Endothelial cell of umbilical vein (primary cell): ENCODE results near the gene SRCIN1. TPM values are rescaled to one million over a fixed set of nuclear protein-coding genes. Genes with fewer than 3 reads are reported as not detected.

ENCODE experiments used
- BruUV-seq: library from RNA; stranded (reverse); fragments of 400-500 nt; replicated peaks from 2 replicates; lab custom pipeline; 2021; lab: Mats Ljungman, UMichigan
- CTCF ChIA-PET: fragments of 300-600, 350-600 bp; sonication (Branson Sonifier 250); formaldehyde crosslinking; loops from one replicate; lab custom pipeline; 2021; ENCODE audit warnings: antibody characterized with exemption, inconsistent platforms; lab: Charles Lee
- POLR2A ChIA-PET: fragments of 300-600, 350-600 bp; sonication (Branson Sonifier 250); formaldehyde crosslinking; loops from one replicate; lab custom pipeline; 2021; ENCODE audit warnings: antibody characterized with exemption, inconsistent platforms; lab: Charles Lee
- DNase-seq: peaks from one replicate; pipeline ENCODE4 v3.0.0-alpha.2; 2011; ENCODE audit warnings: low read depth, low spot score
- FAIRE-seq: peaks from 2 replicates; lab custom pipeline; 2011; peaks lifted over from hg19 to GRCh38; lab: Jason Lieb, UNC
- H2AFZ ChIP-seq: 2 replicates; pipeline ENCODE4 v1.6.0; 2012; ENCODE audit warnings: low read depth, low read length, control low read depth, inconsistent platforms
- H3K27ac ChIP-seq: 2 replicates; pipeline ENCODE4 v1.5.1; 2011; ENCODE audit warnings: low read depth, mild to moderate bottlenecking, control low read depth, low read length, moderate library complexity; ENCODE audit not compliant: insufficient read depth
- H3K27me3 ChIP-seq, 2 experiments: 2 replicates each; pipeline versions ENCODE4 v1.6.0 to v1.6.1; 2011; ENCODE audit warnings: low read length in 2 of 2, mixed read lengths in 1 of 2; ENCODE audit not compliant: control insufficient read depth in 2 of 2, insufficient read depth in 2 of 2
- H3K36me3 ChIP-seq, 2 experiments: 2 replicates in 1 of 2; 3 replicates in 1 of 2; pipeline ENCODE4 v1.5.1; 2011; ENCODE audit warnings: low read length in 2 of 2, mild to moderate bottlenecking in 1 of 2, moderate library complexity in 1 of 2; ENCODE audit not compliant: control insufficient read depth in 2 of 2, insufficient read depth in 2 of 2; ENCODE audit errors: extremely low read depth in 1 of 2
- H3K4me1 ChIP-seq: 3 replicates; pipeline ENCODE4 v1.5.1; 2011; ENCODE audit warnings: mild to moderate bottlenecking, low read length; ENCODE audit not compliant: control insufficient read depth, insufficient read depth; ENCODE audit errors: extremely low read depth
- H3K4me2 ChIP-seq: 2 replicates; pipeline ENCODE4 v1.6.1; 2011; ENCODE audit warnings: low read length, control low read depth, mixed read lengths; ENCODE audit not compliant: insufficient read depth
- H3K4me3 ChIP-seq, 3 experiments: fragments of 200-600 bp in 1 of 3; sonication (generic), shearing (Covaris generic) in 1 of 3; replicated peaks in 1 of 3; 2 replicates each; pipeline ENCODE4 v1.5.1; 2011 to 2016; ENCODE audit warnings: control low read depth in 3 of 3, low read length in 3 of 3, mild to moderate bottlenecking in 2 of 3, inconsistent platforms in 1 of 3, low read depth in 1 of 3, moderate library complexity in 1 of 3; ENCODE audit not compliant: insufficient read depth in 1 of 3
- H3K79me2 ChIP-seq: 2 replicates; pipeline ENCODE4 v1.6.0; 2012; ENCODE audit warnings: low read length, inconsistent platforms; ENCODE audit not compliant: control insufficient read depth, insufficient read depth
- H3K9ac ChIP-seq: replicated peaks from 2 replicates; pipeline ENCODE3; 2011; ENCODE audit warnings: low read length, control low read depth; ENCODE audit not compliant: insufficient read depth; ENCODE audit errors: extremely low read depth
- H3K9me1 ChIP-seq: replicated peaks from 3 replicates; pipeline ENCODE4 v1.6.0; 2011; ENCODE audit warnings: mild to moderate bottlenecking, low read length; ENCODE audit not compliant: control insufficient read depth, insufficient read depth; ENCODE audit errors: extremely low read depth
- H3K9me3 ChIP-seq: replicated peaks from 2 replicates; pipeline ENCODE4 v1.5.1; 2012; ENCODE audit warnings: low read length, inconsistent platforms; ENCODE audit not compliant: control insufficient read depth, insufficient read depth
- H4K20me1 ChIP-seq: replicated peaks from 2 replicates; pipeline ENCODE3; 2011; ENCODE audit warnings: mild to moderate bottlenecking, low read length; ENCODE audit not compliant: control insufficient read depth, insufficient read depth; ENCODE audit errors: extremely low read depth
- EZH2 ChIP-seq: IDR thresholded peaks from 2 replicates; pipeline ENCODE4 v1.6.1; 2012; ENCODE audit warnings: borderline replicate concordance, low read depth, mild to moderate bottlenecking, moderate library complexity, low read length, inconsistent platforms; ENCODE audit not compliant: severe bottlenecking
- FOS ChIP-seq: IDR thresholded peaks from 2 replicates; pipeline ENCODE4 v1.6.1; 2011; ENCODE audit warnings: mild to moderate bottlenecking, low read length, moderate library complexity, borderline replicate concordance; ENCODE audit not compliant: insufficient read depth
- GATA2 ChIP-seq: IDR thresholded peaks from 2 replicates; pipeline ENCODE4 v1.7.0; 2011; ENCODE audit warnings: low read depth, mild to moderate bottlenecking, moderate library complexity, mixed read lengths, low read length; ENCODE audit not compliant: insufficient read length, insufficient read depth
- JUN ChIP-seq: IDR thresholded peaks from 2 replicates; pipeline ENCODE4 v1.6.1; 2011; ENCODE audit warnings: borderline replicate concordance, low read depth; ENCODE audit not compliant: insufficient read length, insufficient read depth
- MYC ChIP-seq: IDR thresholded peaks from one replicate; pipeline ENCODE4 v1.6.1; 2011; ENCODE audit warnings: mild to moderate bottlenecking, low read depth, low read length
- POLR2A ChIP-seq: IDR thresholded peaks from 2 replicates; pipeline ENCODE4 v1.6.1; 2012; ENCODE audit warnings: low read depth, mild to moderate bottlenecking, control low read depth, low read length
- dilution Hi-C: fragments of 300-500 bp; cut with MboI; formaldehyde crosslinking; loops from one replicate; pipeline ENCODE4 v1.15.0; 2019; ENCODE audit warnings: low sequenced_read_pairs; ENCODE audit not compliant: extremely low pct_ligation_motif_present
- intact Hi-C: fragments of 100-400 bp; cut with micrococcal nuclease; formaldehyde crosslinking; loops from one replicate; pipeline ENCODE4 v1.10.0; 2022
- polyA plus RNA-seq, 4 experiments: library from polyadenylated mRNA; depleted of rRNA in 3 of 4; stranded (reverse) in 3 of 4; unstranded in 1 of 4; fragments of >200 nt; gene quantifications; 2 replicates each; pipeline versions ENCODE4 v1.2.1 to v1.2.3, GENCODE V29; 2011 to 2012; ENCODE audit warnings: missing spikeins in 1 of 4
- total RNA-seq: library from RNA; stranded (reverse); gene quantifications from 2 replicates; pipeline ENCODE4 v1.2.3, GENCODE V29; 2021
- TF ChIP-seq, protein P1 (sequence below): IDR thresholded peaks from 2 replicates; pipeline ENCODE4 v1.6.1; 2011; ENCODE audit not compliant: insufficient read depth, insufficient read length
- TF ChIP-seq, protein P2 (sequence below), 2 donors: IDR thresholded peaks; 1 replicate in 1 of 2; 2 replicates in 1 of 2; pipeline ENCODE4 v1.5.1; 2011; ENCODE audit warnings: low read length in 2 of 2, mild to moderate bottlenecking in 2 of 2, moderate library complexity in 2 of 2, control low read depth in 1 of 2, inconsistent platforms in 1 of 2, low read depth in 1 of 2; ENCODE audit not compliant: insufficient read depth in 1 of 2; ENCODE audit errors: extremely low read depth in 1 of 2

The SRCIN1 gene
- total and polyA plus RNA-seq, 2 donors (not counting 3 experiments of a cell fraction or from before 2014, with no cell fraction given) = 0.15 to 0.35 TPM

DNA sequence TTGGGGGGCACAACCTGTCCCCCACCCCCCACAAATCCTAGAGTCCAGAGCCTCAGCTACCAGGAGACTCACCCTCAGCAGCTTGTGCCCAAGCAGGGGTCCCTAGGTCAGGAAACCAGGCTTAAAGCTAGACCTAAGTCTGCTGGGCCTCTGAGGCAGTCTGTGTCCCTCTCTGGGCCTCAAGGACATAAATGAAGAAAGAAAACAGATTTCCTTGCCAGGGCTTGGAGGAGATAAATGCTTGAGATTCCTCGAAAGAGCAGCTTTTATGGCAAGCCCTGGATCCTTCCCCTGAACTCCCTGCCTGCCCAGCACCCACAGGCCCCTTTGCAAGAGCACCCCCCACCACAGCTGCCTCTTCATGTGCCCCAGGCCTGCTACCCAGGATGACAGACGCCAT is 3.3 kb downstream of the SRCIN1 start:
- TF ChIP-seq EZH2 (no peak), JUN (no peak), GATA2 (no peak), FOS (no peak), POLR2A (no peak), MYC (no peak)
- TF ChIP-seq, protein P1, sequence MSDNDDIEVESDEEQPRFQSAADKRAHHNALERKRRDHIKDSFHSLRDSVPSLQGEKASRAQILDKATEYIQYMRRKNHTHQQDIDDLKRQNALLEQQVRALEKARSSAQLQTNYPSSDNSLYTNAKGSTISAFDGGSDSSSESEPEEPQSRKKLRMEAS = no peak
- TF ChIP-seq, protein P2, sequence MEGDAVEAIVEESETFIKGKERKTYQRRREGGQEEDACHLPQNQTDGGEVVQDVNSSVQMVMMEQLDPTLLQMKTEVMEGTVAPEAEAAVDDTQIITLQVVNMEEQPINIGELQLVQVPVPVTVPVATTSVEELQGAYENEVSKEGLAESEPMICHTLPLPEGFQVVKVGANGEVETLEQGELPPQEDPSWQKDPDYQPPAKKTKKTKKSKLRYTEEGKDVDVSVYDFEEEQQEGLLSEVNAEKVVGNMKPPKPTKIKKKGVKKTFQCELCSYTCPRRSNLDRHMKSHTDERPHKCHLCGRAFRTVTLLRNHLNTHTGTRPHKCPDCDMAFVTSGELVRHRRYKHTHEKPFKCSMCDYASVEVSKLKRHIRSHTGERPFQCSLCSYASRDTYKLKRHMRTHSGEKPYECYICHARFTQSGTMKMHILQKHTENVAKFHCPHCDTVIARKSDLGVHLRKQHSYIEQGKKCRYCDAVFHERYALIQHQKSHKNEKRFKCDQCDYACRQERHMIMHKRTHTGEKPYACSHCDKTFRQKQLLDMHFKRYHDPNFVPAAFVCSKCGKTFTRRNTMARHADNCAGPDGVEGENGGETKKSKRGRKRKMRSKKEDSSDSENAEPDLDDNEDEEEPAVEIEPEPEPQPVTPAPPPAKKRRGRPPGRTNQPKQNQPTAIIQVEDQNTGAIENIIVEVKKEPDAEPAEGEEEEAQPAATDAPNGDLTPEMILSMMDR (IDR thresholded peaks at IDR 0.05; ENCODE audit: extremely low read depth in 1 of 2, insufficient read depth in 1 of 2, low read depth in 1 of 2, low read length in 2 of 2) = no peak
- H3K27ac ChIP-seq = no peak overlapping the region
- no peaks in the 10 kb centered on the region for H3K9me3 ChIP-seq
- no peaks in the 10 kb centered on the region for H3K4me1 ChIP-seq
- ChIA-PET POLR2A (no interaction called here), CTCF (interaction anchor here (1.0 to 4.4 kb wide), 4 partner anchors 12 to 92 kb away, joined by 3 to 31 read pairs (median 6); no protein-coding TSS in a partner anchor)
- DNase-seq (no peak), FAIRE-seq (no peak)
- no peak overlapping the region for H3K4me3 ChIP-seq
- H2AFZ ChIP-seq = no peak overlapping the region
- no TSS peak for BruUV-seq
- intact Hi-C loops (no loop called here), dilution Hi-C loops (no loop called here)
- H4K20me1 ChIP-seq = no peaks in the 10 kb centered on the region
- H3K9me1 ChIP-seq = no peaks in the 10 kb centered on the region
- no peaks in the 10 kb centered on the region for H3K79me2 ChIP-seq
- H3K4me2 ChIP-seq = no peak overlapping the region
- H3K36me3 ChIP-seq = no peaks in the 10 kb centered on the region
- peaks cover 10 to 22% of the 10 kb centered on the region in 2 experiments for H3K27me3 ChIP-seq
- H3K9ac ChIP-seq = no peak overlapping the region
